Lower lobe of right lung (tissue), 2 donors: ENCODE data around the gene LBP. TPM values are rescaled to one million over a fixed set of nuclear protein-coding genes. Genes with fewer than 3 reads are reported as not detected.
A peak's percentile ranks its signal among the peaks of the same experiment; 100 is the strongest.

ENCODE experiments used
- ATAC-seq, 2 donors: fragments of 200-7000 bp; cut with Tn5 transposase; one replicate each; pipeline ENCODE4 v1.9.1; 2020 to 2022; ENCODE audit warnings: mild to moderate bottlenecking in 2 of 2, moderate library complexity in 2 of 2
- DNase-seq: peaks from one replicate; pipeline ENCODE4 v3.0.0-alpha.2; 2020
- H3K27ac ChIP-seq: fragments of 200-600 bp; one replicate; pipeline ENCODE4 v1.8.0; 2022
- H3K27me3 ChIP-seq: fragments of 200-600 bp; one replicate; pipeline ENCODE4 v1.8.0; 2022; ENCODE audit warnings: low read depth
- H3K36me3 ChIP-seq: fragments of 200-600 bp; one replicate; pipeline ENCODE4 v1.8.0; 2022; ENCODE audit warnings: mild to moderate bottlenecking
- H3K4me1 ChIP-seq: fragments of 200-600 bp; one replicate; pipeline ENCODE4 v1.8.0; 2022
- H3K4me3 ChIP-seq: fragments of 200-600 bp; one replicate; pipeline ENCODE4 v1.8.0; 2022; ENCODE audit warnings: mild to moderate bottlenecking
- H3K9me3 ChIP-seq: fragments of 200-600 bp; one replicate; pipeline ENCODE4 v1.8.0; 2022
- CTCF ChIP-seq: fragments of 200-600 bp; IDR thresholded peaks from one replicate; pipeline ENCODE4 v1.8.0; 2022; ENCODE audit warnings: antibody characterized with exemption, mild to moderate bottlenecking
- intact Hi-C: fragments of 100-400 bp; cut with DNase I; formaldehyde crosslinking; loops from one replicate; pipeline ENCODE4 v1.11.0; 2022
- total RNA-seq: library from RNA; stranded (reverse); fragmentation: NEBNext Ultra II Directional; extraction: Animal tissue kit (Norgen Biotek cat#: 25700); gene quantifications from one replicate; pipeline ENCODE4 v1.2.1, GENCODE V29; 2021
- donor health status: DM: no; HTN: yes; CAD: no; lungs with severe emphysema.

The LBP gene
- total RNA-seq, 1 donor from 2014 or later, result not detected

GRCh38 chr20:38412877-38413577 is 66.7 kb downstream of the LBP start:
- Histone ChIP-seq H3K4me3 (no peak overlapping the region), H3K9me3 (no peaks in the 10 kb centered on the region), H3K36me3 (peaks cover 42% of the 10 kb centered on the region), H3K4me1 (no peaks in the 10 kb centered on the region), H3K27me3 (no peaks in the 10 kb centered on the region), H3K27ac (no peak overlapping the region)
- intact Hi-C loops, result no loop called here
- no peak for DNase-seq
- no peak for TF ChIP-seq CTCF
- no peak for ATAC-seq

GRCh38 chr20:38414769-38415450 is 68.6 kb downstream of the LBP start:
- Histone ChIP-seq H3K27me3 (no peaks in the 10 kb centered on the region), H3K4me3 (no peak overlapping the region), H3K4me1 (peaks cover 7% of the 10 kb centered on the region), H3K36me3 (peaks cover 61% of the 10 kb centered on the region), H3K9me3 (no peaks in the 10 kb centered on the region), H3K27ac (no peak overlapping the region)
- ATAC-seq (no peak), DNase-seq (no peak)
- intact Hi-C loops, result no loop called here
- no peak for TF ChIP-seq CTCF

- H3K27me3 ChIP-seq, result no peaks in the 10 kb centered on the region
- H3K9me3 ChIP-seq, result no peaks in the 10 kb centered on the region
- DNase-seq, result no peak
- TF ChIP-seq CTCF, result no peak
- no peak overlapping the region for H3K27ac ChIP-seq
- intact Hi-C loops, result no loop called here
- peaks cover 83% of the 10 kb centered on the region for H3K36me3 ChIP-seq
- peak; percentile 42 to 53 for ATAC-seq
- no peak overlapping the region for H3K4me3 ChIP-seq
- H3K4me1 ChIP-seq, result peaks cover 7% of the 10 kb centered on the region
Observed at GRCh38 chr20:38418509-38419204, 72.4 kb downstream of the LBP start.

- Histone ChIP-seq H3K9me3 (no peaks in the 10 kb centered on the region), H3K4me3 (no peak overlapping the region), H3K27me3 (no peaks in the 10 kb centered on the region), H3K27ac (no peak overlapping the region), H3K36me3 (peaks cover 87% of the 10 kb centered on the region), H3K4me1 (peaks cover 7% of the 10 kb centered on the region)
- ATAC-seq (no peak), DNase-seq (no peak)
- intact Hi-C loops, result no loop called here
- no peak for TF ChIP-seq CTCF
Observed at GRCh38 chr20:38420388-38421085, 74.3 kb downstream of the LBP start.

GRCh38 chr20:38421915-38422314 is 75.6 kb downstream of the LBP start:
- Histone ChIP-seq H3K9me3 (no peaks in the 10 kb centered on the region), H3K4me3 (no peak overlapping the region), H3K36me3 (peaks cover 89% of the 10 kb centered on the region), H3K27ac (no peak overlapping the region), H3K4me1 (peaks cover 7% of the 10 kb centered on the region), H3K27me3 (no peaks in the 10 kb centered on the region)
- TF ChIP-seq CTCF, result no peak
- ATAC-seq (no peak), DNase-seq (no peak)
- intact Hi-C loops, result no loop called here
